ENCODE data around the gene NOTCH1.

Gene NOTCH1

DNA sequence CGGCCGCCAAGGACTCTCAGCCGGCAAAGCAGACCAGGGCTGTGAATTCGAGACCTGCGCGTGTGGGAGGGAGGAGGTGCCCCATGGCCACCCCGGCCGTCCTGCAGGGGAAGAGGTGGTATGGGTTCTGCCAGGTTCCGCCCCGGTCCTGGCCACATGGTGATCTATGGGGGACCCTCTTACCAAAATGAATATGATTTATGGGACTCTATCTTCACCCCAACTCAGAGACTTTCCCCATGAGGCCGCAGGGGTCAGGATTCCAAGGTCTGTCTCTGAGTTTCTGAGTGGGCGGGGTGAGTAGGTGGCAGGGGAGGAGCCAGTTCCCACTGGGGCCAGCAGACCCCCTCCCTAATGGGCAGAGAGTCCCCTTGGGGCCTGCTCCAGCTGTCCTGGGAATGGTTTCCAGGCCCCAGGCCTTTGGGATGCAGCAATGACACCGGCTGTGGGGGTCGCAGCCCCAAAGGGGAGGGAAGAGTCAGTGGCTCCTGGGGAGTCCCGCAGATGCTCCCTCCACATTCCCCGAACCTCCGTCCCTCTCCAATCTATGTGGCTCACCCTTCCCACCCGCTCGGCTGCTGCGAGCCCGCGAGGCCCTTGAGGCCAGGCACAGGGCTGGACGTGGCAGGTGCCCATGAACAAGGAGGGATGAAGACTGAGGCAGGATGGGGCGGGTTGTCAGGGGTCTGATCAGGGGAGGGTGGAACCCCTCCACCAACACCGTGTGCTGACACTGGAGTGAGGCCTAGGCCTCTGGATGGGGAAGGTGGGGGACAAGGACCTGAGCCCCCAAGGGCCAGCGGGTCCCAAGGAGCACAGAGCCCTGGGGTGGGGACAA lies 20.1 kb upstream of the NOTCH1 start:
- no CpG with 5 or more reads among the region's 26 CpGs for WGBS, 2 donors (ENCODE audit: extremely low coverage in 2 of 2, insufficient read length in 2 of 2, insufficient replicate concordance in 1 of 2)
- no peak overlapping the region for H3K4me2 ChIP-seq (ENCODE audit: insufficient read depth, low read length, poor library complexity, severe bottlenecking)
- no peak overlapping the region for H3K27ac ChIP-seq (replicated peaks; ENCODE audit: low read length)
- peak overlapping the region; percentile 67 for H3K9ac ChIP-seq (ENCODE audit: low read depth, low read length, poor library complexity)
- H3K4ac ChIP-seq (ENCODE audit: low read length) = peak overlapping the region; percentile 97
- H2BK120ac ChIP-seq (ENCODE audit: low read depth, low read length) = peak overlapping the region; percentile 78
- H2AK5ac ChIP-seq (ENCODE audit: low read depth, low read length) = peak overlapping the region; percentile 98
- peak overlapping the region; percentile 34 for H3K23ac ChIP-seq (ENCODE audit: low read depth, low read length, poor library complexity)
- H2AFZ ChIP-seq (ENCODE audit: low read length) = no peak overlapping the region
- no peaks in the 10 kb centered on the region for H3K27me3 ChIP-seq (ENCODE audit: control insufficient read depth in 3 of 3, insufficient read depth in 3 of 3, low read depth in 1 of 3, low read length in 3 of 3)
- H2BK5ac ChIP-seq (ENCODE audit: low read length) = peak overlapping the region; percentile 95
- no peak for DNase-seq (ENCODE audit: low spot score)
- peak overlapping the region; percentile 96 for H3K18ac ChIP-seq (ENCODE audit: low read length)
- H3K9me3 ChIP-seq (replicated peaks in 1 of 2; ENCODE audit: control insufficient read depth in 2 of 2, insufficient read depth in 1 of 2, low read depth in 1 of 2, low read length in 2 of 2) = peaks cover 6 to 9% of the 10 kb centered on the region in 2 donors
- peak overlapping the region; percentile 100 for H2BK12ac ChIP-seq (ENCODE audit: low read length)
- H3K4me1 ChIP-seq (ENCODE audit: control insufficient read depth in 2 of 2, insufficient read depth in 1 of 2, low read depth in 1 of 2, low read length in 2 of 2) = peaks cover 52 to 61% of the 10 kb centered on the region in 2 donors
- H3K36me3 ChIP-seq (replicated peaks in 1 of 2; ENCODE audit: control insufficient read depth in 2 of 2, insufficient read depth in 2 of 2, low read length in 2 of 2) = peaks cover 0 to 2% of the 10 kb centered on the region in 2 donors
- H4K91ac ChIP-seq (ENCODE audit: low read depth, low read length, poor library complexity) = peak overlapping the region; percentile 97
- H3K14ac ChIP-seq (ENCODE audit: low read length) = no peak overlapping the region
- peak overlapping the region; percentile 23 for H4K8ac ChIP-seq (ENCODE audit: low read depth, low read length)
- peak overlapping the region; percentile 65 for H2BK15ac ChIP-seq (ENCODE audit: low read length)
- H3K79me1 ChIP-seq (ENCODE audit: low read depth, low read length) = peaks cover 2% of the 10 kb centered on the region
- no peak overlapping the region for H3K4me3 ChIP-seq (ENCODE audit: low read length in 2 of 2)

DNA sequence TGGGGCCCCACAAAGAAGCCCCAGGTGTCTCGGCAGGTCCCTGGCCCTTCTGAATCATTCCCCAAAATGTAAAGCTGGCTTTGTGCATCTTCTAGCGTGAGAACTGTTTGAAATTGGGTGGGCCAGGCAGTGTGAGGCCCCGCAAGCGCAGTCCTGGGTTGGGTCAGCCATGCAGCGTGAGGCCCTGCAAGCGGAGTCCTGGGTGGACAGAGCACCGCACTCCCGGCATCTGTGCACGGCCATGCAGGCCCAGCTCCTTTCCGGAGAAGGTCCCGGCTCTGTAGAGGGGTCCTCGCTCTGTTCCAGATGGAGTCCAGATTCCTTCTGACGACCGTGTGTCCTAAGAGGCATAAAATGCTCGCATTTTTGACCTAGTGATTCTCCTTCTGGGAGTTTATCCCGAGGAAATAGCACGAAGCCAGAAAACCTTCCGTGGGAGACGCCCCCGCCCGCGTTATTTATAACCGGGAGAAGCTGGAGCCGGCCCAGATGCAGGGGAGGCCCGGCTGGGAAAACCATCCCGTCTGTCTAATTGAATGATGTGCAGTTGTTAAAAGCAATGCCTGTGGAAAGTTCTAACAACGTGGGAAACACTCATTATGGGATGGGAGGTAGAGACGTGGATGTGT lies 19.4 kb upstream of the NOTCH1 start:
- DNase-seq (ENCODE audit: low spot score) = no peak
- Histone ChIP-seq H3K18ac (ENCODE audit: low read length) (peak overlapping the region; percentile 69), H2AK5ac (ENCODE audit: low read depth, low read length) (peak overlapping the region; percentile 98), H3K27ac (replicated peaks; ENCODE audit: low read length) (no peak overlapping the region), H2BK120ac (ENCODE audit: low read depth, low read length) (peak overlapping the region; percentile 97), H3K9me3 (replicated peaks in 1 of 2; ENCODE audit: control insufficient read depth in 2 of 2, insufficient read depth in 1 of 2, low read depth in 1 of 2, low read length in 2 of 2) (peaks cover 8 to 9% of the 10 kb centered on the region in 2 donors), H4K8ac (ENCODE audit: low read depth, low read length) (peak overlapping the region; percentile 23), H3K23ac (ENCODE audit: low read depth, low read length, poor library complexity) (no peak overlapping the region), H2BK15ac (ENCODE audit: low read length) (peak overlapping the region; percentile 100), H3K36me3 (replicated peaks in 1 of 2; ENCODE audit: control insufficient read depth in 2 of 2, insufficient read depth in 2 of 2, low read length in 2 of 2) (peaks cover 0 to 2% of the 10 kb centered on the region in 2 donors), H3K9ac (ENCODE audit: low read depth, low read length, poor library complexity) (no peak overlapping the region), H2BK12ac (ENCODE audit: low read length) (peak overlapping the region; percentile 51), H3K27me3 (ENCODE audit: control insufficient read depth in 3 of 3, insufficient read depth in 3 of 3, low read depth in 1 of 3, low read length in 3 of 3) (no peaks in the 10 kb centered on the region), H3K79me1 (ENCODE audit: low read depth, low read length) (peaks cover 2% of the 10 kb centered on the region), H2AFZ (ENCODE audit: low read length) (no peak overlapping the region), H2BK5ac (ENCODE audit: low read length) (peak overlapping the region; percentile 97), H3K4ac (ENCODE audit: low read length) (peak overlapping the region; percentile 56), H3K4me3 (ENCODE audit: low read length in 2 of 2) (no peak overlapping the region), H3K14ac (ENCODE audit: low read length) (peak overlapping the region; percentile 14), H4K91ac (ENCODE audit: low read depth, low read length, poor library complexity) (peak overlapping the region; percentile 66), H3K4me1 (ENCODE audit: control insufficient read depth in 2 of 2, insufficient read depth in 1 of 2, low read depth in 1 of 2, low read length in 2 of 2) (peaks cover 46 to 54% of the 10 kb centered on the region in 2 donors), H3K4me2 (ENCODE audit: insufficient read depth, low read length, poor library complexity, severe bottlenecking) (no peak overlapping the region)
- no CpG with 5 or more reads among the region's 28 CpGs for WGBS, 2 donors (ENCODE audit: extremely low coverage in 2 of 2, insufficient read length in 2 of 2, insufficient replicate concordance in 1 of 2)

DNA sequence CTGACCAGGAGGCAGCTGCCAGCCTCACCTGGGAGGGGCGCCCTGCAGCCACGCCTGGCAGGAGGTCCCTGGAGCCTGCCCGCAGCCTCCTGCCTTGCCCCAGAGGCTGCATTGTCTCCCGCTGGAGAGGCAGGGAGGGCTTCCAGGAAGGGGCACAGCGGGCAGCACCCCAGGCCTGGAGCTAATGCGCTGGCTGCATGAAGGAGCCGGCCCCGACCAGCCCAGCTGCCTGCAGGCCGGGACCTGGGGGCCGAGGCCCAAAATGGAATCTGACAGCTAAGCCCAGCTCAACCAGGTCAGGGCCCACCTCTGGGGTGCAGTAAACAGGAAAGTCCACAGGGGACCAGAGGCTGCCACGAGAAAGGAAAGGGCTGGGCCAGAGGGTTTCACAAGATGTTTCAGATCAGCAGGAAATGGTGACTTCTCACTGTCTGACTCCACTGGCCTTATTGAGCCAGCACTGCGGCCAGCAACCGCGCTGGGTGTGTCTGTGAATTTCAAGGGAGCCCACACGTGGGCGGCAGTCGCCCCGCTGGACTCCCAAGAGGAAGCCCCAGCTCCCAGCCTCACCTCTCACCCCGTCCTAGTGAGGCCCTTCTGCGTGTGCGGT lies 18.6 kb upstream of the NOTCH1 start:
- H2BK120ac ChIP-seq (ENCODE audit: low read depth, low read length) = peak overlapping the region; percentile 97
- no peak overlapping the region for H3K4me3 ChIP-seq (ENCODE audit: low read length in 2 of 2)
- no CpG with 5 or more reads among the region's 21 CpGs for WGBS, 2 donors (ENCODE audit: extremely low coverage in 2 of 2, insufficient read length in 2 of 2, insufficient replicate concordance in 1 of 2)
- H3K4me1 ChIP-seq (ENCODE audit: control insufficient read depth in 2 of 2, insufficient read depth in 1 of 2, low read depth in 1 of 2, low read length in 2 of 2) = peaks cover 39 to 47% of the 10 kb centered on the region in 2 donors
- H2AFZ ChIP-seq (ENCODE audit: low read length) = no peak overlapping the region
- peak overlapping the region; percentile 66 for H3K4ac ChIP-seq (ENCODE audit: low read length)
- peaks cover 5 to 14% of the 10 kb centered on the region in 2 donors for H3K9me3 ChIP-seq (replicated peaks in 1 of 2; ENCODE audit: control insufficient read depth in 2 of 2, insufficient read depth in 1 of 2, low read depth in 1 of 2, low read length in 2 of 2)
- peak overlapping the region; percentile 4 for H3K14ac ChIP-seq (ENCODE audit: low read length)
- H2AK5ac ChIP-seq (ENCODE audit: low read depth, low read length) = peak overlapping the region; percentile 85
- H3K36me3 ChIP-seq (replicated peaks in 1 of 2; ENCODE audit: control insufficient read depth in 2 of 2, insufficient read depth in 2 of 2, low read length in 2 of 2) = no peaks in the 10 kb centered on the region
- no peaks in the 10 kb centered on the region for H3K27me3 ChIP-seq (ENCODE audit: control insufficient read depth in 3 of 3, insufficient read depth in 3 of 3, low read depth in 1 of 3, low read length in 3 of 3)
- H3K18ac ChIP-seq (ENCODE audit: low read length) = peak overlapping the region; percentile 69
- peak overlapping the region; percentile 100 for H2BK12ac ChIP-seq (ENCODE audit: low read length)
- DNase-seq (ENCODE audit: low spot score) = no peak
- no peak overlapping the region for H3K27ac ChIP-seq (replicated peaks; ENCODE audit: low read length)
- peak overlapping the region; percentile 100 for H2BK15ac ChIP-seq (ENCODE audit: low read length)
- peak overlapping the region; percentile 80 for H3K23ac ChIP-seq (ENCODE audit: low read depth, low read length, poor library complexity)
- no peak overlapping the region for H3K4me2 ChIP-seq (ENCODE audit: insufficient read depth, low read length, poor library complexity, severe bottlenecking)
- no peak overlapping the region for H4K91ac ChIP-seq (ENCODE audit: low read depth, low read length, poor library complexity)
- H2BK5ac ChIP-seq (ENCODE audit: low read length) = peak overlapping the region; percentile 97
- H3K79me1 ChIP-seq (ENCODE audit: low read depth, low read length) = no peaks in the 10 kb centered on the region
- H3K9ac ChIP-seq (ENCODE audit: low read depth, low read length, poor library complexity) = peak overlapping the region; percentile 44
- H4K8ac ChIP-seq (ENCODE audit: low read depth, low read length) = peak overlapping the region; percentile 72
